GM18508 (cell line): ENCODE measurements around the gene RABGAP1L.
"Not testable (repeated sequence)": the region's sequence is repeated elsewhere in the genome, so short reads cannot be mapped to it uniquely, and the experiment has no call there.

Experiments
- ATAC-seq: cut with Tn5 transposase; IDR thresholded peaks from one replicate; pipeline ENCODE4 v1.9.1; 2021; ENCODE audit warnings: moderate number of reproducible peaks; ENCODE audit not compliant: insufficient read depth, unreplicated experiment

The RABGAP1L gene

DNA sequence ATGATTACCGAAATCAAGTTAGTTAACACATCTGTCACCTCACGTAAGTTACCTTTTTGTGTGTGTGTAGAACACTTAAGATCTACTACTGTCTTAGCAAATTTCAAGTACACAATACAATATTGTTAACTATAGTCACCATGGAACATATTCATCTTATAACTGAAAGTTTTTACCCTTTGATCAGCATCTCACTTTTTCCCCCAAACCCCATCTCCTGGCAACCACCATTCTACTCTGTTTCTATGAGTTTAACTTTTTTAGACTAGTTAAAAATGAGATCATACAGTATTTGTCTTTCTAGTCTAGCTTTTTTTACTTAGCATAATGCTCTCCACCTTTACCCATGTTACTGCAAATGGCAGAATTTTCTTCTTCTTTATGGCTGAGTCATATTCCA, 124.7 kb downstream of the RABGAP1L start:
- no peak for ATAC-seq

DNA sequence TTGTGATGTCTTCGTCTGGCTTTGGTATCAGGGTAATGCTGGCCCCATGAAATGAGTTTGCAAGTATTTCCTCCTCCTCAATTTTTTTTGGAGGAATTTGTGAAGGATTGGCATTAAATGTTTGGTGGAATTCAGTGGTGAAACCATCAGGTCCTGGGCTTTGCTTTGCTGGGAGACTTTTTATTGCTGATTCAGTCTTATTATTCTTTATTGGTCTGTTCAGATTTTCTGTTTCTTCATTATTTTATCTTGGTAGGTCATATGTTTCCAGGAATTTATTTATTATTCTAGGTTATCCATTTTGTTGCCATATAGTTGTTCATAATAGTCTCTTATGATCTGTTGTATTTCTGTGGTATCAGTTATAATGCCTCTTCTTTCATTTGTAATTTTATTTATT, 126.7 kb downstream of the RABGAP1L start:
- ATAC-seq: no peak

GRCh38 chr1:174289644-174290310, 130.5 kb downstream of the RABGAP1L start:
- no peak for ATAC-seq

- ATAC-seq: no peak
These were observed 131.7 kb downstream of the RABGAP1L start for GRCh38 chr1:174291059-174291458.

DNA sequence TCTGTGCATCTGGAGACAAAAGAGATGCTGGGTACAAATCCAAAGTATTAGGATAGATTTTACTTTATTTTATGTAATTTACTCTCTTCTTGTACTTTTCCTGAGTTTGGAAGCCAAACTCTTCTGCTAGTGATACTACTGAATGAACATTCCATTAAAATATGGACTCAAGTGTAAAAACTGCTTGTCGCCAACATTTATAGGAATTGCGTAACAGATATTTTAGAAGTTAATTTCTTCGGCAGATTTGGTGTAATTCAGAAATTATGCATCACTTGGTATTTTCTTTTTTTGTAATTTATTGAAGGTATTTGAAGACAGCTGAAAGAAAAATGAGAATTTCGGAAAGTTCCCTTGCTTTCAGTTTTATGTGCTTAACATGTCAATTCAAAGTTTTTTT, 137.0 kb downstream of the RABGAP1L start:
- ATAC-seq: no peak

GRCh38 chr1:174297351-174297750, 138.0 kb downstream of the RABGAP1L start:
- no peak for ATAC-seq

DNA sequence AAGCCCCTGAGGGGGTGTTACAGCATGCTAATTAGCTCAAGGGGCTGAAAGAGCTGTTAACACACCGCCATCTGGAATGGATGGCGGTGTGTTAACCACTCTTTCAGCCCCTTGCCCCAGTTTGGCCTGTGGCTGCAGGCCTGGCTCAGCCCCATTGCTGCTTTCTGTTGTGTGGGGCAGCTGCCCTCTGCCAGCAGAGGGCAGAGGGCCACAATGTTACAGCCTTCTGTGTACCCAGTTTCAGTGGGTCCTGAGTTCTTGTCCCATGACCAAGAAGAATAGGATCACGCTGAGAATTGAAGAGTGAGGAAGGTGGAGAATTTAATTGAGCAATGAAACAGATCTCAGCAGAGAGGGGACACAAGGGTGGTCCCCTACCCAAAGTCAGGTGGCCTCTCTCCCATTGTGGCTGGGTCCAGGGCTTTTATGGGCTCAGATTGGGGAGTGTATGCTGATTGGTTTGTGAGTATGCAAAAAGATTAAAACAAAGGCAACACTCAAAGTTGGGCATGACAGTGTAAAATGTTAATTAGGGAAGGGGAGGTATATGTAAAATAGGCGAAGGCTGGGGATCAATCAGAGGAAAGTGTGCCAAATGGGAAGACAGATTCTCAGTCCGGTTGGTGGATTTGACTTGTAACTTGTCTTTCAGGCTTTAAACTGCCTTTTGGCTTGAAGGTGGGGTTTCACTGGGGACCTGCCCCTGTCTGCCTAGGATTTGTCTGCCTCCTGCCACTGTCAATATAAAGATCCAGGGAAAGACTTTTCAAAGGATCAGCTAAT, 142.2 kb downstream of the RABGAP1L start:
- no peak for ATAC-seq

DNA sequence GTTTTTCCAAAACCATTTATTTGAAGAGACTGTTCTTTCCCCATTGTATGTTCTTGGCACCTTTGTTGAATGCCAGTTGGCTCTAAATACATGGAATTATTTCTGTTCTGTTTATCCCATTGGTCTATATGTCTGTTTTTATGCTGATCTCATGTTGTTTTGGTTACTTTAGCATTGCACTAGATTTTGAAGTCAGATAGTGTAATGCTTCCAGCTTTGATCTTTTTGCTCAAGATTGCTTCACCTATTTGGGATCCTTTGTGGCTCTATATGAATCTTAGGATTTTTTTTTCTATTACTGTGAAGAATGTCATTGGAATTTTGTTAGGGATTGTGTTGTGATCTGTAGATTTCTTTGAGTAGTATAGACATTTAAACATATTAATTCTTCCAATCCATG, 149.3 kb downstream of the RABGAP1L start:
- no peak for ATAC-seq

DNA sequence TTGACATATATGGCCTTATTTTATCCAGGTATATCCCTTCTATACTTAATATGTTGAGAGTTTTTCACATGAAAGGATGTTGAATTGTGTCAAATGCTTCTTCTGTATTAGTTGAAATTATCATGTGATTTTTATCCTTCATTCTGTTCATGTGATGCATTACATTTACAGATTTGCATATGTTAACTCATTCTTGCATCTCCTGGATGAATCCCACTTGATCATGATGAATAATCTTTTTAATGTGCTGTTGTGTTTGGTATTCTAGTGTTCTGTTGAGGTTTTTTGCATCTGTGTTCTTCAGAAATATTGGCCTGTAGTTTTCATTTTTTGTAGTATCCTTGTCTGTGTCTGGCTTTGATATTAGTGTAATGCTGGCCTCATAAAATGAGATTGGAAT, 150.2 kb downstream of the RABGAP1L start:
- ATAC-seq: no peak

- ATAC-seq: no peak
These were observed 155.1 kb downstream of the RABGAP1L start for GRCh38 chr1:174314433-174314832.

DNA sequence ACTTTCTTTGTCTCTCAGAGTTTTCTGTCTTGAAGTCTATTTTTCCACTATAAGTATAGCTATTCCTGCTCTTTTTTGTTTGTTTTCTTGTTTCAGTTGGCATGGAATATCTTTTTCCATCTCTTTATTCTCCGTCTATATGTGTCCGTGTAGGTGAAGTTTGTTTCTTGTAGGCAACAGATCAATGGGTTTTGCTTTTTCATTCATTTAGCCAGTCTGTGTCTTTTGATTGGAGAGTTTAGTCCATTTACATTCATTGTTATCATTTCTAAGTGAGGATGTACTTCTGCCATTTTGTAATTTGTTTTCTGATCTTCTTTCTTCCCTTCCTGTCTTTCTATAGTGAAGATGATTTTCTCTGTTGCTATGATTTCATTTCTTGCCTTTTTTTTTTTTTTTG, 155.9 kb downstream of the RABGAP1L start:
- ATAC-seq: no peak

DNA sequence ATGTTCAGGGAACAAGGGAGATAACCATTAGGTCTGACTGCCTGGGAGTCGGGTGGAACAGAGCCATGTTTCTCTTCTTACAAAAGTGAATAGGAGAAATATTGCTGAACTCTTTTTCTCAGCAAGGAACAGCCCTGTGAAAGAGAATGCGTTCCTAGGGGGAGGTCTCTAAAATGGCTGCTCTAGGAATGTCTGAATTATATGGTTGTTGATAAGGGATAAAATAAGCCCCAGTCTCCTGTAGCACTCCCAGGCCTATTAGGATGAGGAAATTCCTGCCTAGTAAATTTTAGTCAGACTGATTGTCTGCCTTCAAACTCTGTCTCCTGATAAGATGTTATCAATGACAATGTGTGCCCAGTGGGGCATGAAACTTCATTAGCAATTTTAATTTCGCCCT, 161.6 kb downstream of the RABGAP1L start:
- not testable (repeated sequence) for ATAC-seq

DNA sequence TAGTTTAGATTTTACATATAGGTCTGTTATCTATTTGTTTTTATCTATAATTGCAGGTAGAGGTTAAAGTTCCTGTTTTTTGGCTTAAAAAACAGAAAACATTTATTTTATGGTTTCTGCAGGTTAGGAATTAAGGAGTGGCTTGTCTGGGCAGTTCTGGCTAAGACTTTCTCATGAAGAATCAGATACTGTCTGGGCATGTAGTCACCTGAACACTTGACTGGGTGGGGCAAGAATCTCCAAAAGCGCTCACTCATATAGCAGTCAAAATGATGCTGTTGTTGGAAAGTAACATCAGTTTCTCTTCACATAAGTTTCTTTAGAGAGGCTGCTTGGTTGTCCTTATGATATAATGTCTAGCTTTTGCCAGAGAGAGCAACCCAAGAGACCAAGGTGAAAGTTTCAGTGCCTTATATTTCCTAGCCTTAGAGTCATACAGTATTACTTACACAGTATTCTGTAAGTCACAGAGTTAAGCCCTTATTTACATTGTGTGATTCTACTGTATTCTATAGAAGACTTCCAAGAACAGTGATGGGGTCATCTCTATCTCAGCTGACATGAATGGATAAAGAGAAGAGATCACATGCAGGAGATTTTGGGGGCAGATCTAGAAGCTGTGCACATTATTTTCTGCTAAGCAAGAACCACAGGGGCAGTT, 163.0 kb downstream of the RABGAP1L start:
- ATAC-seq: no peak

DNA sequence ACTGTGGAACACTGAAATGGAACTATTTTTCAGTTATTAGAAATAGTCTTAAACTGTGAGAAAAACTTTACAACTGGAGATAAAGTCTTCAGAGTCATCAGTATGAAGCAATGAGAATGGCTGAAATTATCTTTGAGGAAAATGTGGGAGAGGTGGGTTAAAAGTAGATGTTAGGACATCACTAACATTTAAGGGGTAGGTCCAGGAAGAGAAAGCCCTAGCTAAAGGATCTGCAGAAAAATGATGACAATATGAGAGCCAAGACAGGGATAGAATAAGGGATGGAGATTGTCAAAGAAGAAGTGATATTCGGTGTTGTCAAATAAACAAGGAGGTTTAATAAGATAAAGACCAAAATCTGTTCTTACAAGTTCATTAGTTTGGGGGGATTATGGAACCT, 165.2 kb downstream of the RABGAP1L start:
- ATAC-seq: no peak

DNA sequence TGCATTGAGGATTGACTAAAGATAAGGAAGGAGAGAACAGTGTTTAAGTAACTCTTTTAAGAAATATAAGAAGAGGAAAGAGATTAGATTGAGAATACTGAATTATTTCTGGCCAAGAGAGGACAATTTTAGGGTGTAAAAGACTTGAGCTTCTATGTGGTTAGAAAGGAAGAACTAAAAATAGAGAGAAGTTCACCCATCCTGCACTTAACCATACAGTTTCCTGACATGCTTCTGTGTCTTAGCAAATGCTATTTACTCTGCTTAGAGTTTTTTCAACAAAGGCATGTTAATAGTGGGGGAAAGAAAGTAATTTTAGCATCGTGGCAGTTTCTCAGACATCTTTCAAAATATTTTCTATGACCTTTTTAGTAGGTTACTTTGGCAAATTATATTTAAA, 165.6 kb downstream of the RABGAP1L start:
- no peak for ATAC-seq

DNA sequence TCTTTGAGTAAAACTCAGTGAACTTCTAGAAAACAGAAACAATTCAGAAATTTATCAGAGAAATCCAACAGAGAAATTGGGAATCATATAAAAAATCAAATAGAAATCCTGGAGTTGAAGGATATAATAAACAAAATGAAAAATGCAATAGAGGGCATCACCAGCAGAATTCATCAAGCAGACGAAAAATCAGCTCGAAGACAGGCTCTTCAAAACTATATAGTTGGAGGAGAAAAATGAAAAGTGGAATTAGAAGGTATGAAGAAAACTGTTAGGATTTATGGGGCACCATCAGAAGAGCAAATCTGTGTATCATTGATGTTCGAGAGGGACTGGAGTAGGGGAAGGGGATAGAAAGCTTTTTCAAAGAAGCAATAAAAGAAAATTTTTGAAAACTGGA, 167.0 kb downstream of the RABGAP1L start:
- no peak for ATAC-seq

DNA sequence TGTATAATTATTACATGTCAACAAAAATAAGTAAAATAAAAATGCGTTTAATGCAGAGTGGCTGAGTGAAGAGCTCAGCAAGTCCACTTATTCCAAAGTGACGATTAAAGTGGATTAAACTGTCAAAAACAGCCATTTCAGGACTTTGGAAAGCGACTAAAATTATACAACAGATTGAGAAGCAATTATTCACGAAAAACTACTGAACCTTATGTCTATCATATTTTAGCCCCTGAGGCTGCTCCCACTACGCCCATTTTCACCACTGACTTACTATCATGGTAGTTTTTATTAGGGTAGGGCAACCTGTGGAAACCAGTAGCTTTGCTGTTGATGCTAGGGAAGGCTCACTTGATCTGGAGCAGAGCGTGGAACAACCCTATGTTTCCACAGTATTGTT, 174.1 kb downstream of the RABGAP1L start:
- no peak for ATAC-seq

- no peak for ATAC-seq
These were observed 177.8 kb downstream of the RABGAP1L start for GRCh38 chr1:174337000-174337681.

GRCh38 chr1:174340404-174340803, 181.1 kb downstream of the RABGAP1L start:
- not testable (repeated sequence) for ATAC-seq

GRCh38 chr1:174344162-174344561, 184.8 kb downstream of the RABGAP1L start:
- ATAC-seq: no peak

- ATAC-seq: no peak
These were observed 192.8 kb downstream of the RABGAP1L start for GRCh38 chr1:174352117-174352516.
